Mesangial cell (primary cell): ENCODE results near the gene LIN9. TPM values are rescaled to one million over a fixed set of nuclear protein-coding genes. Genes with fewer than 3 reads are reported as not detected.

ENCODE experiments used
- total RNA-seq: library from RNA; depleted of rRNA; stranded (reverse); fragments of >200 nt; gene quantifications from 2 replicates; pipeline ENCODE4 v1.2.3, GENCODE V29; 2015

LIN9 gene, protein sequence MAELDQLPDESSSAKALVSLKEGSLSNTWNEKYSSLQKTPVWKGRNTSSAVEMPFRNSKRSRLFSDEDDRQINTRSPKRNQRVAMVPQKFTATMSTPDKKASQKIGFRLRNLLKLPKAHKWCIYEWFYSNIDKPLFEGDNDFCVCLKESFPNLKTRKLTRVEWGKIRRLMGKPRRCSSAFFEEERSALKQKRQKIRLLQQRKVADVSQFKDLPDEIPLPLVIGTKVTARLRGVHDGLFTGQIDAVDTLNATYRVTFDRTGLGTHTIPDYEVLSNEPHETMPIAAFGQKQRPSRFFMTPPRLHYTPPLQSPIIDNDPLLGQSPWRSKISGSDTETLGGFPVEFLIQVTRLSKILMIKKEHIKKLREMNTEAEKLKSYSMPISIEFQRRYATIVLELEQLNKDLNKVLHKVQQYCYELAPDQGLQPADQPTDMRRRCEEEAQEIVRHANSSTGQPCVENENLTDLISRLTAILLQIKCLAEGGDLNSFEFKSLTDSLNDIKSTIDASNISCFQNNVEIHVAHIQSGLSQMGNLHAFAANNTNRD
- 1.4 and 6.8 TPM in 2 replicates for total RNA-seq

DNA sequence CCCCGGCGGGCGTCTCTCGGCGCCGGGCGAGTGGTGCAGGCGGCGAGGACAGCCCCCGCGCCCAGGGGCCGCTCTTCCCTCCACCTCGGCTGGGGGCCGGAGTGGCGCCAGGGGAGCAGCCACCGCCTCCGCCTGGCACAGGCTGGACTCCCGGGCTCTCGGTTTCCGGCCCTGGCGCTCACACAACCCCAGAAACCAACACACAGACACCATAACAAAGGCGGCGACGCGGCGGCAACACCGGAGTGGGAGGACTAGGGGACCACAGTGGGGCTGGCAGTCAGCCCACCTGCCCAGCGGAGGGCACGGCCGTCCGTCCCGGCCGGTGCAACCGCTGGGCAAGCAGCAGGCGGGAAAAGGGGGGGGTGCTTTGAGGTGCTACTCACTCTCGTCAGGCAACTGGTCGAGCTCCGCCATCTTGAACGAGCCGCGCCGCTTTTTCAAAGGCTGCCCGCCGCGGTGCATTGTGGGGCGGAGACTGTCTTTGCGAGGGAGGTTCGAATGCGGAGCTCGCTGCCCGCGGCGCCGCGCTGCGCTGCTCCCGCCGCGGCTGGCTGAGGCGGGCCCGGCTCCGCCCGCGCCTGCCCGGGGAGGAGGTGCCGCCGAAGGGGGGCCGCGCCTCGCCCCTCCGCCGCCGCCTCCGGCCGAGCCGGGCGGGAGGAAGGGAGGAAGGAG, at the start of gene LIN9:
Gene LIN9 (minus strand): TSS at position 442 of the 675 bp plus-strand sequence. CDS start 25 bp downstream, at position 417.

DNA sequence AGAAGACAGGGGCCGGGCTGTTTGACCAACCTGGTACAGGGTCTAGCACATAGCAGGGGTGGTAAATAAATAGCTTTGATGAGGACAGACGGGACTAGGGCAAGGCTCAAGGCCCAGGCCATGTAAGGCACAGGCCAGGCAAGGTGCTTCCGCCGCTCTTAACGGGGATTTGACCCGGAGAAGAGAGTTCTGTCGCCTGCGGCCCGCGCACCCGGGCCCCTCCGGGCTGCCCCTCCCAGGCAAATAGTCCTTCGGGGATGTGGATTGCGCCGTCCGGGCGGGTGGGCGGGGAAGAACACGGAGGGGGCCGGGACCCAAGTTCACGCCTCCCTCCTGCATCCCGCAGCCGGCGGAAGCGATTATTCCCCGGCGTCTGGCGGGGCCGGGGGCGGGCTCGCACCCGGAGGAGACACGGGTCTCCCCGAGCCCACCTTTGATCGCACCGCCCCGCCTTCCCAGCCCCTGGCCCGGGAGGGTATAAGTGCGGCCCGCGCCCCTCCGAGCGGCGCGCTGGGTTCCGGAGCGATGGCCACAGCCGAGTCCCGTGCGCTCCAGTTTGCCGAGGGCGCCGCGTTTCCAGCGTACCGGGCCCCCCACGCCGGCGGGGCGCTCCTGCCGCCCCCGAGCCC, 85.7 kb downstream of the LIN9 start, which contains the start of gene MIXL1:
Gene MIXL1 (plus strand): TSS at position 508 of the 629 bp plus-strand sequence. CDS start 18 bp downstream, at position 526.

DNA sequence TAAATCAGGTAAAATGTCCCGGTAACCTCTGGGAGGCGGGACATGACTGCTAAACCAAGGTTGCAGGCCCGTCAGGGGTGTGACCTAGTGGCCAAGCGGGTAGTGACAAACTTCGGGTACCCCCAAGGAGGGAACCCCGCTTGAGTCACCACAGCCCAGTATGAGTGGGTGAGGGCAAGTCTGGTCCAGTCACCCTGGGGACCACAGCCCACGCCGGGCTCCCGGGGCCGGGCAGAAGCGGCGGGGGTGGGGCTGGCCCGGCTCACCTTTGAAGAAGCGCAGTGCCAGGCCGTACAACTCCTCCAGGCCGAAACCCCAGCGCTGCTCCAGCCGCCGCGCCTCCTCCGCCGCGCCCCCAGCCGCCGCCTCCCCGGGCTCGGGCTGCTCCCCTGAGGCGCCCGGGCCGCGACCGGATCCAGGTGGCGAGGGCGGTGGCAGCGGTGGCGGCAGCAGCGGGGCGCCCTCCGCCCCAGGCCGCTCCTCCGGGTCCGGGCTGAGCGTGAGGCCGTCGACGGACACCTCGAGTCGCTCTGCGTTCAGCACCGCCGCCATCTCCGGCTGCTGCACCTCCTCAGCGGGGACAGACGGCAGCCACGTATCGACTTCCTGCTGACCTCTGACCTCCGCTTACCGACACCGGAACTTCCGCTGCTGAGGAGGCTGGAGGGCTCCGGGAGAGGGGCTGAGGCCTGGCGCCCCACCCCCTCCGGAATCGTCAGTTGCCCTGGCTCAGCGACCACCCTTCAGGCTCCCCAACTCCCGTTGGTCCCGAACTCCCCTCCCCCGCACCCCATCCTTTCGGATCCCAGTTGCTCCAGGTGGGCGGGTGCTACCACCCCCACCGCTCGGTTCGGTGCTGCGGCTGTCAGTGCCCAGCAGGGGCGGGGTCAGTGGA, 122.6 kb downstream of the LIN9 start, which contains the start of gene ACBD3:
Gene ACBD3 (minus strand): TSS at position 618 of the 895 bp plus-strand sequence. CDS start 66 bp downstream, at position 552.

Other genes with a start within 250 kb of the LIN9 start
- gene H3-3A, start 246.4 kb downstream of the LIN9 start, total RNA-seq = 245 and 363 TPM in 2 replicates
- 21.9 and 24.0 TPM in 2 replicates for gene ACBD3, start 122.4 kb downstream of the LIN9 start, total RNA-seq
- gene MIXL1, start 85.5 kb downstream of the LIN9 start, total RNA-seq = 0.13 and 0.16 TPM in 2 replicates
- 86.7 and 164 TPM in 2 replicates for gene PARP1, start 98.9 kb upstream of the LIN9 start, total RNA-seq
- gene STUM, start 239.6 kb upstream of the LIN9 start, total RNA-seq = under 0.01 TPM in 1 of 2 replicates, not detected in the other